ENCODE results near the gene BRF1.
"Not testable (repeated sequence)": the region's sequence is repeated elsewhere in the genome, so short reads cannot be mapped to it uniquely, and the experiment has no call there.

Gene BRF1

GRCh38 chr14:105281371-105282097 lies 19.3 kb downstream of the BRF1 start:
- Histone ChIP-seq H3K27me3 (ENCODE audit: control insufficient read depth in 1 of 2, insufficient read depth in 2 of 2, low read length in 2 of 2) (no peaks in the 10 kb centered on the region), H3K9me3 (ENCODE audit: low read length) (no peaks in the 10 kb centered on the region), H3K27ac (ENCODE audit: low read depth, low read length) (no peak overlapping the region), H3K9ac (ENCODE audit: low read length) (no peak overlapping the region), H3K4me3 (ENCODE audit: low read depth in 1 of 2, low read length in 2 of 2) (no peak overlapping the region), H3K4me1 (ENCODE audit: insufficient read depth, low read length) (no peaks in the 10 kb centered on the region), H3K36me3 (ENCODE audit: insufficient read depth, low read length) (no peaks in the 10 kb centered on the region)

GRCh38 chr14:105280525-105280924 lies 20.3 kb downstream of the BRF1 start:
- Histone ChIP-seq H3K27me3 (ENCODE audit: control insufficient read depth in 1 of 2, insufficient read depth in 2 of 2, low read length in 2 of 2) (no peaks in the 10 kb centered on the region), H3K4me3 (ENCODE audit: low read depth in 1 of 2, low read length in 2 of 2) (no peak overlapping the region), H3K9me3 (ENCODE audit: low read length) (no peaks in the 10 kb centered on the region), H3K9ac (ENCODE audit: low read length) (no peak overlapping the region), H3K4me1 (ENCODE audit: insufficient read depth, low read length) (no peaks in the 10 kb centered on the region), H3K36me3 (ENCODE audit: insufficient read depth, low read length) (no peaks in the 10 kb centered on the region), H3K27ac (ENCODE audit: low read depth, low read length) (no peak overlapping the region)

- no peaks in the 10 kb centered on the region for H3K36me3 ChIP-seq (ENCODE audit: insufficient read depth, low read length)
- no peak overlapping the region for H3K27ac ChIP-seq (ENCODE audit: low read depth, low read length)
- no peaks in the 10 kb centered on the region for H3K4me1 ChIP-seq (ENCODE audit: insufficient read depth, low read length)
- H3K27me3 ChIP-seq (ENCODE audit: control insufficient read depth in 1 of 2, insufficient read depth in 2 of 2, low read length in 2 of 2): no peaks in the 10 kb centered on the region
- no peak overlapping the region for H3K4me3 ChIP-seq (ENCODE audit: low read depth in 1 of 2, low read length in 2 of 2)
- no peaks in the 10 kb centered on the region for H3K9me3 ChIP-seq (ENCODE audit: low read length)
- no peak overlapping the region for H3K9ac ChIP-seq (ENCODE audit: low read length)
Observed at GRCh38 chr14:105279642-105280361, 21.0 kb downstream of the BRF1 start.

- H3K9me3 ChIP-seq (ENCODE audit: low read length); H3K9ac ChIP-seq (ENCODE audit: low read length); H3K4me1 ChIP-seq (ENCODE audit: insufficient read depth, low read length); H3K27ac ChIP-seq (ENCODE audit: low read depth, low read length); H3K27me3 ChIP-seq (ENCODE audit: control insufficient read depth in 1 of 2, insufficient read depth in 2 of 2, low read length in 2 of 2); H3K4me3 ChIP-seq (ENCODE audit: low read depth in 1 of 2, low read length in 2 of 2); H3K36me3 ChIP-seq (ENCODE audit: insufficient read depth, low read length): not testable (repeated sequence)
Observed at GRCh38 chr14:105277448-105277847, 23.4 kb downstream of the BRF1 start.

GRCh38 chr14:105275267-105275946 lies 25.4 kb downstream of the BRF1 start:
- no peak overlapping the region for H3K9ac ChIP-seq (ENCODE audit: low read length)
- no peak overlapping the region for H3K4me3 ChIP-seq (ENCODE audit: low read depth in 1 of 2, low read length in 2 of 2)
- H3K36me3 ChIP-seq (ENCODE audit: insufficient read depth, low read length): no peaks in the 10 kb centered on the region
- H3K27ac ChIP-seq (ENCODE audit: low read depth, low read length): no peak overlapping the region
- H3K27me3 ChIP-seq (ENCODE audit: control insufficient read depth in 1 of 2, insufficient read depth in 2 of 2, low read length in 2 of 2): no peaks in the 10 kb centered on the region
- no peaks in the 10 kb centered on the region for H3K9me3 ChIP-seq (ENCODE audit: low read length)
- no peaks in the 10 kb centered on the region for H3K4me1 ChIP-seq (ENCODE audit: insufficient read depth, low read length)

- Histone ChIP-seq H3K36me3 (ENCODE audit: insufficient read depth, low read length) (no peaks in the 10 kb centered on the region), H3K9me3 (ENCODE audit: low read length) (no peaks in the 10 kb centered on the region), H3K27me3 (ENCODE audit: control insufficient read depth in 1 of 2, insufficient read depth in 2 of 2, low read length in 2 of 2) (no peaks in the 10 kb centered on the region), H3K4me1 (ENCODE audit: insufficient read depth, low read length) (no peaks in the 10 kb centered on the region), H3K4me3 (ENCODE audit: low read depth in 1 of 2, low read length in 2 of 2) (no peak overlapping the region), H3K9ac (ENCODE audit: low read length) (no peak overlapping the region), H3K27ac (ENCODE audit: low read depth, low read length) (no peak overlapping the region)
Observed at GRCh38 chr14:105274637-105275036, 26.2 kb downstream of the BRF1 start.

GRCh38 chr14:105273062-105273461 lies 27.7 kb downstream of the BRF1 start:
- Histone ChIP-seq H3K4me1 (ENCODE audit: insufficient read depth, low read length) (no peaks in the 10 kb centered on the region), H3K36me3 (ENCODE audit: insufficient read depth, low read length) (no peaks in the 10 kb centered on the region), H3K9ac (ENCODE audit: low read length) (no peak overlapping the region), H3K27me3 (ENCODE audit: control insufficient read depth in 1 of 2, insufficient read depth in 2 of 2, low read length in 2 of 2) (no peaks in the 10 kb centered on the region), H3K4me3 (ENCODE audit: low read depth in 1 of 2, low read length in 2 of 2) (no peak overlapping the region), H3K9me3 (ENCODE audit: low read length) (no peaks in the 10 kb centered on the region), H3K27ac (ENCODE audit: low read depth, low read length) (no peak overlapping the region)

GRCh38 chr14:105272623-105273022 lies 28.2 kb downstream of the BRF1 start:
- Histone ChIP-seq H3K36me3 (ENCODE audit: insufficient read depth, low read length) (no peaks in the 10 kb centered on the region), H3K4me3 (ENCODE audit: low read depth in 1 of 2, low read length in 2 of 2) (no peak overlapping the region), H3K27me3 (ENCODE audit: control insufficient read depth in 1 of 2, insufficient read depth in 2 of 2, low read length in 2 of 2) (no peaks in the 10 kb centered on the region), H3K9ac (ENCODE audit: low read length) (no peak overlapping the region), H3K9me3 (ENCODE audit: low read length) (no peaks in the 10 kb centered on the region), H3K27ac (ENCODE audit: low read depth, low read length) (no peak overlapping the region), H3K4me1 (ENCODE audit: insufficient read depth, low read length) (no peaks in the 10 kb centered on the region)

- Histone ChIP-seq H3K36me3 (ENCODE audit: insufficient read depth, low read length) (no peaks in the 10 kb centered on the region), H3K4me1 (ENCODE audit: insufficient read depth, low read length) (no peaks in the 10 kb centered on the region), H3K27ac (ENCODE audit: low read depth, low read length) (no peak overlapping the region), H3K4me3 (ENCODE audit: low read depth in 1 of 2, low read length in 2 of 2) (no peak overlapping the region), H3K27me3 (ENCODE audit: control insufficient read depth in 1 of 2, insufficient read depth in 2 of 2, low read length in 2 of 2) (no peaks in the 10 kb centered on the region), H3K9ac (ENCODE audit: low read length) (no peak overlapping the region), H3K9me3 (ENCODE audit: low read length) (no peaks in the 10 kb centered on the region)
Observed at GRCh38 chr14:105271224-105271890, 29.4 kb downstream of the BRF1 start.

- Histone ChIP-seq H3K27me3 (ENCODE audit: control insufficient read depth in 1 of 2, insufficient read depth in 2 of 2, low read length in 2 of 2) (no peaks in the 10 kb centered on the region), H3K9me3 (ENCODE audit: low read length) (no peaks in the 10 kb centered on the region), H3K27ac (ENCODE audit: low read depth, low read length) (no peak overlapping the region), H3K36me3 (ENCODE audit: insufficient read depth, low read length) (no peaks in the 10 kb centered on the region), H3K4me3 (ENCODE audit: low read depth in 1 of 2, low read length in 2 of 2) (no peak overlapping the region), H3K9ac (ENCODE audit: low read length) (no peak overlapping the region), H3K4me1 (ENCODE audit: insufficient read depth, low read length) (no peaks in the 10 kb centered on the region)
Observed at GRCh38 chr14:105269405-105269804, 31.4 kb downstream of the BRF1 start.

- H3K9me3 ChIP-seq (ENCODE audit: low read length): no peaks in the 10 kb centered on the region
- H3K27me3 ChIP-seq (ENCODE audit: control insufficient read depth in 1 of 2, insufficient read depth in 2 of 2, low read length in 2 of 2): no peaks in the 10 kb centered on the region
- no peak overlapping the region for H3K27ac ChIP-seq (ENCODE audit: low read depth, low read length)
- no peaks in the 10 kb centered on the region for H3K36me3 ChIP-seq (ENCODE audit: insufficient read depth, low read length)
- no peak overlapping the region for H3K9ac ChIP-seq (ENCODE audit: low read length)
- no peaks in the 10 kb centered on the region for H3K4me1 ChIP-seq (ENCODE audit: insufficient read depth, low read length)
- no peak overlapping the region for H3K4me3 ChIP-seq (ENCODE audit: low read depth in 1 of 2, low read length in 2 of 2)
Observed at GRCh38 chr14:105268736-105269354, 32.0 kb downstream of the BRF1 start.

Data from muscle layer of colon (tissue), 2 donors.